Liver (tissue), 9 donors: Measurements from ENCODE around the gene SCAP. TPM values are rescaled to one million over a fixed set of nuclear protein-coding genes. Genes with fewer than 3 reads are reported as not detected.

Experiments used
- DNase-seq: peaks from one replicate; pipeline ENCODE4 v3.0.0-alpha.2; 2017; ENCODE audit warnings: low spot score
- H3K27ac ChIP-seq, 2 donors: one replicate each; pipeline ENCODE4 v1.7.0; 2013; ENCODE audit warnings: inconsistent platforms in 2 of 2, low read length in 2 of 2, control low read depth in 1 of 2, low read depth in 1 of 2, mild to moderate bottlenecking in 1 of 2
- H3K27me3 ChIP-seq, 4 donors: one replicate each; pipeline versions ENCODE4 v1.6.1 to v1.7.0; 2013; ENCODE audit warnings: low read length in 3 of 4, inconsistent platforms in 1 of 4, mild to moderate bottlenecking in 1 of 4, moderate library complexity in 1 of 4; ENCODE audit not compliant: control insufficient read depth in 4 of 4, insufficient read depth in 4 of 4
- H3K36me3 ChIP-seq, 4 donors: one replicate each; pipeline versions ENCODE4 v1.6.1 to v1.7.0; 2013; ENCODE audit warnings: low read length in 3 of 4, mild to moderate bottlenecking in 3 of 4, low read depth in 1 of 4, moderate library complexity in 1 of 4; ENCODE audit not compliant: control insufficient read depth in 4 of 4, insufficient read depth in 3 of 4
- H3K4me1 ChIP-seq, 4 donors: one replicate each; pipeline versions ENCODE4 v1.6.1 to v1.7.0; 2013; ENCODE audit warnings: low read length in 3 of 4, mild to moderate bottlenecking in 3 of 4, moderate library complexity in 1 of 4; ENCODE audit not compliant: control insufficient read depth in 4 of 4, insufficient read depth in 4 of 4
- H3K4me3 ChIP-seq, 3 donors: one replicate each; pipeline versions ENCODE4 v1.6.1 to v1.7.0; 2013; ENCODE audit warnings: low read length in 3 of 3, control low read depth in 1 of 3, low read depth in 1 of 3, mild to moderate bottlenecking in 1 of 3
- H3K9ac ChIP-seq, 2 donors: one replicate each; pipeline ENCODE4 v1.7.0; 2013; ENCODE audit warnings: low read length in 2 of 2, mild to moderate bottlenecking in 2 of 2, moderate library complexity in 2 of 2, control low read depth in 1 of 2, low read depth in 1 of 2
- H3K9me3 ChIP-seq, 4 donors: one replicate each; pipeline versions ENCODE4 v1.6.1 to v1.7.0; 2013; ENCODE audit warnings: low read length in 3 of 4; ENCODE audit not compliant: control insufficient read depth in 4 of 4
- EGR1 ChIP-seq, 2 donors: IDR thresholded peaks; 2 replicates each; pipeline ENCODE4 v1.6.1; 2016 to 2018; ENCODE audit warnings: antibody characterized with exemption in 2 of 2, low read depth in 2 of 2
- FOXA1 ChIP-seq: IDR thresholded peaks from 2 replicates; pipeline ENCODE4 v1.6.1; 2016; ENCODE audit warnings: antibody characterized with exemption
- FOXA2 ChIP-seq: IDR thresholded peaks from 2 replicates; pipeline ENCODE4 v1.6.1; 2016; ENCODE audit warnings: antibody characterized with exemption
- GABPA ChIP-seq, 2 donors: IDR thresholded peaks in 1 of 2; conservative IDR thresholded peaks in 1 of 2; 2 replicates each; pipeline ENCODE4 v1.6.1; 2016; ENCODE audit warnings: antibody characterized with exemption in 2 of 2, mild to moderate bottlenecking in 1 of 2, moderate library complexity in 1 of 2
- HNF4A ChIP-seq, 2 donors: conservative IDR thresholded peaks; 2 replicates each; pipeline ENCODE4 v1.6.1; 2016; ENCODE audit warnings: antibody characterized with exemption in 2 of 2, mild to moderate bottlenecking in 2 of 2
- HNF4G ChIP-seq: IDR thresholded peaks from 2 replicates; pipeline ENCODE4 v1.6.1; 2016; ENCODE audit warnings: antibody characterized with exemption
- JUND ChIP-seq, 2 donors: IDR thresholded peaks; 2 replicates each; pipeline ENCODE4 v1.6.1; 2016; ENCODE audit warnings: antibody characterized with exemption in 2 of 2
- MAX ChIP-seq: IDR thresholded peaks from 2 replicates; pipeline ENCODE4 v1.6.1; 2016; ENCODE audit warnings: antibody characterized with exemption
- RAD21 ChIP-seq, 2 donors: IDR thresholded peaks; 2 replicates each; pipeline ENCODE4 v1.6.1; 2016; ENCODE audit warnings: antibody characterized with exemption in 2 of 2, mild to moderate bottlenecking in 2 of 2
- SP1 ChIP-seq: IDR thresholded peaks from 2 replicates; pipeline ENCODE4 v1.6.1; 2018; ENCODE audit warnings: antibody characterized with exemption, mild to moderate bottlenecking
- TAF1 ChIP-seq: conservative IDR thresholded peaks from 2 replicates; pipeline ENCODE4 v1.6.1; 2016; ENCODE audit warnings: antibody characterized with exemption, mild to moderate bottlenecking
- YY1 ChIP-seq: IDR thresholded peaks from 2 replicates; pipeline ENCODE4 v1.6.1; 2016; ENCODE audit warnings: antibody characterized with exemption, mild to moderate bottlenecking
- ZBTB33 ChIP-seq: IDR thresholded peaks from 2 replicates; pipeline ENCODE4 v1.6.1; 2016; ENCODE audit warnings: antibody characterized with exemption
- WGBS: extraction: QIAGEN DNeasy Blood & Tissue Kit; methylation state at CpG from one replicate; pipeline ENCODE4 v1.1.7; 2013; 5-methylcytosine and 5-hydroxymethylcytosine counted together
- polyA plus RNA-seq, 2 donors: library from polyadenylated mRNA; stranded (reverse) in 1 of 2; unstranded in 1 of 2; fragments of 200-250 nt in 1 of 2; fragments of >200 nt in 1 of 2; fragmentation: Nextera tagmentation in 1 of 2; extraction: Ambion mirVana in 1 of 2; gene quantifications; one replicate each; pipeline versions ENCODE4 v1.2.1 to v1.2.3, GENCODE V29; 2013 to 2015
- total RNA-seq, 2 donors: library from RNA; depleted of rRNA; stranded (reverse); fragments of >200 nt; gene quantifications; one replicate each; pipeline ENCODE4 v1.2.3, GENCODE V29; 2014
- TF ChIP-seq, protein P1 (sequence below): fragments of 150-350 bp; IDR thresholded peaks from 2 replicates; pipeline ENCODE4 v1.5.1; 2017; ENCODE audit warnings: improper control_type of control experiment, low read depth, low read length; ENCODE audit not compliant: missing input control
- TF ChIP-seq, protein P2 (sequence below): IDR thresholded peaks from 2 replicates; pipeline ENCODE4 v1.6.1; 2016; ENCODE audit warnings: antibody characterized with exemption
- donor health status: healthy.
- donor health status: healthy.
- donor health status: healthy.
- donor health status: healthy.
- donor health status: healthy.

Gene SCAP
- total and polyA plus RNA-seq, 4 donors: 25.9 to 84.8 (median 59.3) TPM

DNA sequence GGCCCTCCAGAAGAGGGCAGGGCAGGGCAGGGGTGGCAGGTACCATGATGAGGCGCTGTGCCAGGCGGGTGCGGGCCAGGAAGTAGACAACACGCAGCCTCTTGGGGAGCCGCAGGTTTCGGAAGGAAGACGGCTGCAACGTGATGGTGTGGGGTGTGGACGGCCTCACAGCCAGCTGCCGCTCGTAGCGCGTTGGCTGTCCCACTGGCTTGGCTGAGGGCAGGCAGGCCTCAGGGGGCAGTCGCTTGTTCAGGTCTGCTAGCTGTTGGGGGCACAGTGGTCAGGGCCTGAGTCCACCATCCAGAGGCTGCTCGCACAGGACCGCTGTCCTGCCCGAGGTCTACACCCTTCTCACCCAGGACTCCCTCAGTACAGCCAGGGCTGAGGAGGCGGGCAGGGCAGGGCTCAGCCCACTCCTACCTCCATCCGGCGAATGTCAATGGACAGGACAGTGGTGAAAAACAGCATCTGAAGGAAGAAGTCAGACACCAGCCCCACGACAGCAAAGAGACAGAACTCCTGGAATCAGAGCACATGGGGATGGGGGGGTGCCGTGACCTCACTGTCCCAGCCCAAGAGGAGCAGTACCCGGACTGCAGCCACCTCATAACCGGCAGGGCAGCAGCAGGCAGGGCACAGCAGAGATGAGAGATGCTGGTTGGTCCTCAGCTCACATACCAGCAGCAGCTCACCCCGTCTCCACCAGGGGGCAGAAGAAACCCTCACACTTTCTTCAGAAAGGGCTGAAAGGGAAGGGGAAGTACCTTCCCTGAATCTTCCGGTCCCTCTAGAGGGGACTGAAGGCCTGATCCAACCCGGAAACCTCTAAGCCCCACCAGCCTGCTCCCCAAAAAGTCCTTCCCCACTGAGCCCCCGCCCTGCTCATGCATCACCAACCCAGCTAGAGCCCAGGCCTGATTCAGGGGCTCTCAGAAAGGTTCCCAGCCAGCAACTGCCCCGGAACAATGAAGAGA, 54.9 kb downstream of the SCAP start (continued):
- TF ChIP-seq, protein P1, sequence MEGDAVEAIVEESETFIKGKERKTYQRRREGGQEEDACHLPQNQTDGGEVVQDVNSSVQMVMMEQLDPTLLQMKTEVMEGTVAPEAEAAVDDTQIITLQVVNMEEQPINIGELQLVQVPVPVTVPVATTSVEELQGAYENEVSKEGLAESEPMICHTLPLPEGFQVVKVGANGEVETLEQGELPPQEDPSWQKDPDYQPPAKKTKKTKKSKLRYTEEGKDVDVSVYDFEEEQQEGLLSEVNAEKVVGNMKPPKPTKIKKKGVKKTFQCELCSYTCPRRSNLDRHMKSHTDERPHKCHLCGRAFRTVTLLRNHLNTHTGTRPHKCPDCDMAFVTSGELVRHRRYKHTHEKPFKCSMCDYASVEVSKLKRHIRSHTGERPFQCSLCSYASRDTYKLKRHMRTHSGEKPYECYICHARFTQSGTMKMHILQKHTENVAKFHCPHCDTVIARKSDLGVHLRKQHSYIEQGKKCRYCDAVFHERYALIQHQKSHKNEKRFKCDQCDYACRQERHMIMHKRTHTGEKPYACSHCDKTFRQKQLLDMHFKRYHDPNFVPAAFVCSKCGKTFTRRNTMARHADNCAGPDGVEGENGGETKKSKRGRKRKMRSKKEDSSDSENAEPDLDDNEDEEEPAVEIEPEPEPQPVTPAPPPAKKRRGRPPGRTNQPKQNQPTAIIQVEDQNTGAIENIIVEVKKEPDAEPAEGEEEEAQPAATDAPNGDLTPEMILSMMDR: peak; percentile 94
- TF ChIP-seq GABPA (IDR thresholded peaks at IDR 0.05 in 1 of 2, conservative IDR thresholded peaks at IDR 0.05 in 1 of 2) (no peak), FOXA2 (no peak), JUND (IDR thresholded peaks at IDR 0.05) (no peak), MAX (no peak)
- TF ChIP-seq, protein P2, sequence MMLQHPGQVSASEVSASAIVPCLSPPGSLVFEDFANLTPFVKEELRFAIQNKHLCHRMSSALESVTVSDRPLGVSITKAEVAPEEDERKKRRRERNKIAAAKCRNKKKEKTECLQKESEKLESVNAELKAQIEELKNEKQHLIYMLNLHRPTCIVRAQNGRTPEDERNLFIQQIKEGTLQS: no peak

GRCh38 chr3:47420044-47420430, 55.7 kb downstream of the SCAP start:
- Histone ChIP-seq H3K9ac (no peak overlapping the region), H3K4me1 (peaks cover 10 to 44% (median 41%) of the 10 kb centered on the region in 4 donors), H3K9me3 (no peaks in the 10 kb centered on the region), H3K36me3 (peaks cover 6 to 36% (median 15%) of the 10 kb centered on the region in 4 donors), H3K27ac (no peak overlapping the region), H3K4me3 (no peak overlapping the region), H3K27me3 (no peaks in the 10 kb centered on the region)
- no peak for DNase-seq
- TF ChIP-seq ZBTB33: no peak
- no peak for TF ChIP-seq SP1
- TF ChIP-seq TAF1: no peak
- WGBS: 93% methylated on average over 5 of the region's 5 CpGs

DNA sequence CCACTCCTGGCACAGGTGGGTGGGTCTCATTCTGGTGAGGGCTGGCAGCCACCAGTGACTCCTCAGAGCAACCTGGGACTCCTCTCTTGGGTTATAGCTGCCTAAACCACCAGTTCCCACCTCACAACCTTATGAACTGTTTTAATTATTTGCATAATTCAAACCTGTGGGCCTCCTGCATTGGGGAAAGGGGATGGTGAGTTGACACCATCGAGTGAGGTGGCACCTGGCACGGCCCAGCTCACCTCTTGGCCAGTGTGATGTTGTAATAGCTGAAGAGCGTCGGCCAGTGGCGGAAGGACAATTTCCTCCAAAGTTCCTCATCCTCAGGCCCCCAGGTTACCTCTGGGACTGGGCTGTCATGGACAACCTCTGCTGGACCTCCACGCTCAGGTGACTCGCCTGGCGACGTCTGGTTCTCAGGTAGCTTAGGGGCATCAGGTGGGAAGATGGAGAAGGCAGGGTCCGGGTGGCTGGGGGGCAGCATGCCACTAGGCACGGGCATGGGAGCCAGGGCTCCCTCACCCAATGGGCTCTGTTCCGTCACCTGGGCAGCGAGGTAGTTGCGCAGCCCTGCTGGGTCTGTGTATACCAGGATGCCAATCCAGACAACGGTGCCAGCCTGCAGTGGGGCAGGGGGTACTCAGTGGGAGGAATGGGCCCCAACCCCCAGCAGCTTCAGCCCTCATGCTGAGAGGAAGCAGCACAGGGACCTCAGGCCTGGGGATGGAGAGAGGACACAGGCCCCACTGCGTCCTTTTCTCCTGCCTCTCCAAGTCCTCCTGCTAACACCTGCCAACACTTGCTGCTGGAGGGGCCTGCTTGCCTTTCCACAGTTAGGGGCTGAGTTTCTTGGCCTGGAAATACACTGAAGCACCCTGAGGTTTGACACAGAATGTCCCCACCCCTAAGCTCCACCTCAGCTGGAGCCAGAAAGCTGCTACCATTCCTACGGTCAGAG, 56.4 kb downstream of the SCAP start:
- no peak overlapping the region for H3K9ac ChIP-seq
- no peak overlapping the region for H3K4me3 ChIP-seq
- H3K9me3 ChIP-seq: no peaks in the 10 kb centered on the region
- H3K4me1 ChIP-seq: peaks cover 10 to 37% (median 34%) of the 10 kb centered on the region in 4 donors
- H3K27me3 ChIP-seq: no peaks in the 10 kb centered on the region
- TF ChIP-seq SP1 (no peak), HNF4A (conservative IDR thresholded peaks at IDR 0.05) (no peak), MAX (no peak), TAF1 (no peak), RAD21 (IDR thresholded peaks at IDR 0.05) (no peak), FOXA2 (no peak), FOXA1 (no peak), EGR1 (IDR thresholded peaks at IDR 0.05; ENCODE audit: low read depth in 2 of 2) (no peak), YY1 (no peak), HNF4G (no peak)
- TF ChIP-seq, protein P2: no peak
- no peak for DNase-seq
- WGBS: 80% methylated on average over 17 of the region's 17 CpGs
- H3K36me3 ChIP-seq: peaks cover 7 to 42% (median 18%) of the 10 kb centered on the region in 4 donors
- H3K27ac ChIP-seq: peak overlapping the region in 1 of 2 donors; percentile 58
